ENCODE measurements around the gene MEAK7. TPM values are rescaled to one million over a fixed set of nuclear protein-coding genes. Genes with fewer than 3 reads are reported as not detected.

The MEAK7 gene
- total and polyA plus RNA-seq, 3 donors from 2014 or later: 11.2 to 20.0 (median 14.3) TPM

DNA sequence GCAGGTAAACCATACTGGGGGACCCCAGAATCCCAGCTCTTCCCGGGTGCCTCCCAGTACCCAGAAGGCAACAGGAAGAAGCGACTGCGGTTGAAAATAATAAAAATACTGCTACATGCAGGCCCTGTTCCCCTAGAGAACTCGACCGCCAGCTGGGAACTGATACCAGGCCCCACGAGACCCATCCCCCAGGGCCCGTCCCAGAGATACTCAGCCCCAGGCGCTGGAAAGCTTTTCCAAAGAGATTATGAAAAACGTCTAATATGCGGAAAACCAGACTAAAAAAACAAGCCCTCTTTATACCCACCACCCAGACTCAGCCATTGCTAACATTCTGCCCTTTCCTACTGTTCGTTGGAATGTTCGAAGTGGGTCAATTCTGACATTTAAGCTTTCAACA, 12.9 kb upstream of the MEAK7 start:
- TF ChIP-seq POLR2A (IDR thresholded peaks at IDR 0.05): no peak
- no peak for TF ChIP-seq CTCF (IDR thresholded peaks at IDR 0.05)
- intact Hi-C loops (cut with DNase I; ENCODE audit: low total_unique reads): no loop called here
- Histone ChIP-seq H3K9me3 (no peaks in the 10 kb centered on the region), H3K36me3 (ENCODE audit: low read depth, missing control alignments) (no peaks in the 10 kb centered on the region), H3K27me3 (no peaks in the 10 kb centered on the region), H3K27ac (no peak overlapping the region), H3K4me1 (no peaks in the 10 kb centered on the region), H3K4me3 (no peak overlapping the region)
- no peak for DNase-seq
- WGBS, 2 donors: 87 to 89% methylated on average over 12 of the region's 12 CpGs

- H3K4me1 ChIP-seq: no peaks in the 10 kb centered on the region
- no peaks in the 10 kb centered on the region for H3K9me3 ChIP-seq
- WGBS, 2 donors: 87 to 89% methylated on average over 21 to 26 of the region's 26 CpGs
- intact Hi-C loops (cut with DNase I; ENCODE audit: low total_unique reads): loop anchor here (5.0 kb wide), 1 partner anchor 107 kb away; no protein-coding TSS in a partner anchor
- H3K27me3 ChIP-seq: no peaks in the 10 kb centered on the region
- DNase-seq: no peak
- H3K27ac ChIP-seq: no peak overlapping the region
- TF ChIP-seq CTCF (IDR thresholded peaks at IDR 0.05) (no peak), POLR2A (IDR thresholded peaks at IDR 0.05) (no peak)
- no peak overlapping the region for H3K4me3 ChIP-seq
- no peaks in the 10 kb centered on the region for H3K36me3 ChIP-seq (ENCODE audit: low read depth, missing control alignments)
Observed at GRCh38 chr16:84514874-84515835, 10.7 kb upstream of the MEAK7 start.

GRCh38 chr16:84514295-84514873, 9.9 kb upstream of the MEAK7 start:
- Histone ChIP-seq H3K4me1 (no peaks in the 10 kb centered on the region), H3K4me3 (no peak overlapping the region), H3K36me3 (ENCODE audit: low read depth, missing control alignments) (no peaks in the 10 kb centered on the region), H3K27ac (no peak overlapping the region), H3K27me3 (no peaks in the 10 kb centered on the region), H3K9me3 (no peaks in the 10 kb centered on the region)
- DNase-seq: no peak
- TF ChIP-seq CTCF (IDR thresholded peaks at IDR 0.05) (no peak), POLR2A (IDR thresholded peaks at IDR 0.05) (no peak)
- intact Hi-C loops (cut with DNase I; ENCODE audit: low total_unique reads): loop anchor here (5.0 kb wide), 1 partner anchor 108 kb away; no protein-coding TSS in a partner anchor
- WGBS, 2 donors: 66 to 70% methylated on average over 13 to 14 of the region's 14 CpGs

GRCh38 chr16:84513666-84514065, 9.2 kb upstream of the MEAK7 start:
- no peaks in the 10 kb centered on the region for H3K9me3 ChIP-seq
- WGBS, 2 donors: 84 to 91% methylated on average over 10 of the region's 11 CpGs
- H3K27me3 ChIP-seq: no peaks in the 10 kb centered on the region
- H3K4me3 ChIP-seq: no peak overlapping the region
- no peak for DNase-seq
- intact Hi-C loops (cut with DNase I; ENCODE audit: low total_unique reads): loop anchor here (5.0 kb wide), 1 partner anchor 109 kb away; no protein-coding TSS in a partner anchor
- no peaks in the 10 kb centered on the region for H3K36me3 ChIP-seq (ENCODE audit: low read depth, missing control alignments)
- H3K27ac ChIP-seq: no peak overlapping the region
- H3K4me1 ChIP-seq: no peaks in the 10 kb centered on the region
- TF ChIP-seq CTCF (IDR thresholded peaks at IDR 0.05) (no peak), POLR2A (IDR thresholded peaks at IDR 0.05) (no peak)

Data from testis (tissue), 3 donors.